GM18951 (cell line): ENCODE measurements around the gene TMEM132D.

ENCODE experiments used
- POLR2A ChIP-seq: IDR thresholded peaks from 4 replicates; pipeline ENCODE4 v1.6.1; 2011; ENCODE audit warnings: mild to moderate bottlenecking; ENCODE audit not compliant: insufficient read length, insufficient read depth; ENCODE audit errors: extremely low read depth
- in situ Hi-C: fragments of 300-500 bp; cut with MboI; formaldehyde crosslinking; loops from one replicate; pipeline ENCODE4 v1.12.0; 2022; ENCODE audit warnings: low sequenced_read_pairs, mixed read lengths, inconsistent platforms; ENCODE audit not compliant: unreplicated experiment

The TMEM132D gene

DNA sequence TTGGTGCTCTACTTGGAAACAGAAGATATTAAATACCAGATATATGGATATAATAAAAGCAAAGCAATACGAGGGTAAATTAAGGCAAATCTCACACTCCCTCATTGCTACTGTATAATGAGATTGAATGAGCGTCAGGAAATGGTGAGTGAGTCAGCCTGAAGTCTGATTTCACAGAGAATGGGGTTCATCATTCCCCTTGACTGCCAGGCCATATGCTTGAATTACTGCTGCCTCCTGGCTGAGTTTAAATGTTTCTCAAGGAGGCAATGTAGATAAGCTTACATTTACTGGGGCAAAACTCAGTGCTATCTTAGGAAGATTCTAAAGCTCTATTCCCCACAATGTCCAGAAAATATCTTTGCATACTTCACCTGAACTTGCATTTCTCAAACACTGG lies 380.2 kb downstream of the TMEM132D start:
- in situ Hi-C loops: no loop called here
- TF ChIP-seq POLR2A: no peak

DNA sequence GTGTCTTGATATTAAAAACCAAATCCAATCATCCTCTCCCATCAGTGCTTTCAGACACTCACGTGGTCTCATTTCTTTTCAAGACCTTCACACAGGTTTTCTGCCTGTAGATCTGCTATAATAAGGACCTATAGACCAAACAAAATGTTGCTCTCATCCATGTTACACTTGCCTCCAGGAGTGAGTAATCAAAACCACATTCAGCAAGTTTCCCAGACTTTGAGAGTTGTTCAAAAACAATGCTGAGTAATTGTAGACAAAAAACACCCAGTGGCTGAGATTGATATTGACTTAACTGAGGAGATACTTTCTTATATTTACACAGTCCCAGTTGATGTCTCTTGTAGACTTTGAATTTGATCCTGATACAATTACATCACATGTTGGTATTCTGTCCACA lies 383.1 kb downstream of the TMEM132D start:
- in situ Hi-C loops: no loop called here
- no peak for TF ChIP-seq POLR2A

DNA sequence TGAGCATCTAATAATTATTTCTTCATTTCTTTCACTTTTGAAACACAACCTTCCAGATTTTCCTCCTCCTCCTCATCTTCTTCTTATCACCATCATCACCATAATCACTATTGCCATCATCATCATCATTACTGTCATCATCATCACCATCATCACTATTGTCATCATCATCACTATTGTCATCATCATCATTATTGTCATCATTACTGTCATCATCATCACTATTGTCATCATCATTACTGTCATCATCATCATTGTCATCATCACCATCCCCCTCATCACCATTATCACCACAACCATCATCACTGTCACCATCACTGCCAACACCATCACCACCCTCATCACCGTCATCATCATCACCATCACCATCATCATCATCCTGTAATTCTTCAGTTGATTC lies 400.0 kb downstream of the TMEM132D start:
- in situ Hi-C loops: no loop called here
- TF ChIP-seq POLR2A: no peak

DNA sequence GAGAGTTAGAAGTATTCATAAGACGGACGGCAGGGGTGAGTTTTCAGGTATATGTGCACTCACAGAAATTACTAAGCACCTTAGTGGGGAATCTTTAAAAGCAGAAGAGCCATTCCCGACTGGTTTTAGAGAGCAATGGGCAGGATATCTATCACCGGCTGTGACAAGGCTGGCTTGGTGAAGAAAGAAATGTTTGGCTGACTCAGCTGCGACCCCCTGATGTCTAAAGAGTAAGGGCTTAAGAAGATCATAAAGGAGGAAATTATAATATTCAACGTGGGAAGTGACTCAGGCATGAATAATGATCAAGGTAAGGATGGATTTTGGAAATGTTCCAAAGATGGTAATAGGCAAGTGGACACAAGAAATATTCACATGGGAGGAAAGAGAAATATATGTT lies 407.6 kb downstream of the TMEM132D start:
- TF ChIP-seq POLR2A: no peak
- in situ Hi-C loops: no loop called here

DNA sequence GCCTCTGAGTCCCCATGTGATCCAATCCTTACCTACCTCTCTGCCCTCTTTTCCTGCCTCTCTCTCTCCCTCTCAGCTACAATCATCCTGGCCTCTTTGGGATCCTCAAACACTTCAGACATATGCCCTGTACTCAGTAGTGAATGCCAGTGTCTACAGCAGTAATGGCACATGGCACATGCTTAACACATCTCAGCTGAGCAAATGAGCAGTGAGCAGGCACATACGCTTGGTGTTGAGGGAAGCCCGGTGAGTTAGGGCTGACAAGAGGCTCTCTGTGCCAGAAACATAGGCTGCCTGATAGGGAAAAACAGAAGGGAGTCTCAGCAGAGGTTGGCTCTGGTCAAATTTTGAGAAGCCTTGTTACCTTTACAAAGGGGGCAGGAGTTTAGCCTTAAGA lies 409.1 kb downstream of the TMEM132D start:
- in situ Hi-C loops: no loop called here
- no peak for TF ChIP-seq POLR2A

DNA sequence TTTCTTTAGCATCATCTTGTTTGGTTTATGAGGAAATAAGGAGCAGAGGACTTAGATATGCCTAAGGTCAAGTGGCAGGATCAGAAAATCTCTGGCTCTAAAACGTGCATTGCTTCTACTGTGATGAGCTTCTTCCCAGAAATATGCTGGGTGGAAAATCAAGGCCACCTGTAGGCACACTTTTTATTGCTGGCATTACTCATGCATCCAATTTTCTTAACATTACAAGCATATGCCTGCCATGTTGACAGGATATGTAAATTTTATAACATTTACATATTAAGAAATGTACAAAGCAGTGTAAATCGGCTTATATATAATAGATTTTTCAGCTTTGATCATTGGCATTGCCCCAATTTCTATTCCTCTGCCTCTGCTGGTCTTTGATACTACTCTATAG lies 409.6 kb downstream of the TMEM132D start:
- in situ Hi-C loops: no loop called here
- TF ChIP-seq POLR2A: no peak

DNA sequence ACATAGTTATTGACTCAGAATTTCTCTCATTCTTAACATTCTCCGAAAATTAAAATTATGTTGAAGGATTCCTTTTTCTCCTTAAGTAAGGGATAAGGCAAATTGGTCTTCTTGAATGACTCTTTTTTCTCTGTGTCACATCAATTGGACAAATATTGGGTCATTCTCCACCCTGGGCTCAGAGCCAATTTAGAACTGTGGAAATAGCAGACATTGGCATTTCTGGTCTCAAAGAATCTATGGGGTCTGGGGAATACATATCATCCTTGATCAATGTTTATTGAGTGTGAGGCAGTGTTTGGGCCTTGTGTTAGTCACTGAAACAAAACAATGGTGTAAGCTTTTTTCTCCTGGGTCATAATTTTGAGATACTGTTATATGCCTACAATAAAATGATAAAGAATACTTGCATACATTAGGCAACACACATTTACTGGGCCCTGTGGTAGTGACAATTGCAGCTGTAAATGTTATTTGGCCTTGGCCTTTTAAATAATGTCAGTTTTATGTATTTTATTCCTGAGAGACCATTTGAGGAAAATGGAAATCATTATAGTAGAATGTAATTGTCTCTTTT lies 414.6 kb downstream of the TMEM132D start:
- in situ Hi-C loops: no loop called here
- TF ChIP-seq POLR2A: no peak

DNA sequence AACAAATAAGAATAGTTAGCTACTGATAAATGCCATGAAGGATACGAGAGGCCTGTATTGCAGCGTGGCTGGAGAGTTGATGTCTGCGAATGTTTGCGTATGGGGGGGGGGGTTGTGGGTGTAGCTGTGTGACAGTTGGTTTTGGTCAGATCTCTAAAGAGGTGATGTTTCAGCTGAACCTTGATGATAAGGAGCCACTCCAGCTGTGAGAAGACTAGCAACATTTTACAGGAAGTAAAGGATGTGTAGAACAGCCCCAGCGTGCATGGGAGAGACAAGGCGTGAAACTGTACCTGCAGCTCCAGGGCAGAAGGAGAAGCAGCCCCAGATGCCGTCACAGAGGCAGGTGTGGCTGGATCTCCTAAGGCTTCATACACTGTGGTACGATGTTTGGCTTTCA lies 416.9 kb downstream of the TMEM132D start:
- no peak for TF ChIP-seq POLR2A
- in situ Hi-C loops: no loop called here

DNA sequence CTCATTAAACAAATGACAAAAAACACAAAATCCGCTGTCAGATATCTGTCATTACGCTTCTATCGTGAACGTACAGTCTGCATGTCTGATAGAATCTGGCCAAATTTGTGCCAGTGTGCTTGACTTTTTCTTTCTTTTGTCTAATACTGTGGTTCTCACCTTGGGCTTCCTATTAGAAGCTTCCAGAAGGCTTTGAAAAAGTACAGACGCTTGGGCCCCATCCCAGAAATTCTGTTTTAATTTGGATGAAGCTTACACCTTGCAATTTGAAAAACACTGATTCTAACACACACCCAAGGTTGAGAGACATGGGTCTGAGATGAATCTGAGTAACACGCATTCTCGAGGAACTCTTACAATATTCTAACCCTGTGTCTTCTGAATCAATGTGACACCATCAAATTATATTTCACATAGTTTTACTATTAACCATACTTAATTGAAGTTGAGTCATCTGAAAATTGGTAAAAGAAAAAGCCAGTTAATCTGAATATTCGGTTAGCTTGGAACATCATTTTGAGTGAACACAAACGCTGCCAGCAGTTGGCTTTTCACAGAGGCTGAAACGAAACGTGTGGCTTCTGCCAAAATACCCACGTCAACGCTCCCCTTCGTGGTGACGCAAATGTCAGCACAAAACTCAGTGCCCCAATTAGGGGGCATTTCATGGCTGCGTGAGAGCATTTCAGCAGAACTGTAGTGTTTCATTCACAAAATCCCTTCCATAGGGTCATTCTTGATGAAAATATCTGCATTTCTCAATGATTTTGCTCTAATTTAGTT lies 420.5 kb downstream of the TMEM132D start:
- TF ChIP-seq POLR2A: no peak
- in situ Hi-C loops: no loop called here

GRCh38 chr12:129481921-129482320 lies 421.9 kb downstream of the TMEM132D start:
- TF ChIP-seq POLR2A: no peak
- in situ Hi-C loops: no loop called here

GRCh38 chr12:129470196-129470595 lies 433.6 kb downstream of the TMEM132D start:
- in situ Hi-C loops: no loop called here
- no peak for TF ChIP-seq POLR2A

DNA sequence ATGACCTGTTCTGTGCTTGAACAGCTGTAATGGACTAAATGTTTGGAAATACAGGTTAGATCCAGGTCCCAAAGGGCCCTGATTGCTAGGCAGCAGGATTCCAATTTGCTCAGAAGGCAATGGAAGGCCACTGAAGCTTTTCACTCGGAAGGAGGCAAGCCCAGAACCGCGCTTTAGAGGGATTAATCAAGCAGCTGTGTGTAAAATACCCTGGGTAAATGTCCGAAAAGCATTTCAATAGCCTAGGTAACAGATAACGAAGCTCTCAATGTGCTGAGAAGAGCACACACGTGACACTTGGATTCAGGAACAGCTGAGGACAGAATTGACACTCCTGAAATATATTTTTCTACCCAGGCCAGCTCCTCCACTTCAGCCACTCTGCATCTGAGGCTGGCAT lies 436.1 kb downstream of the TMEM132D start:
- in situ Hi-C loops: no loop called here
- no peak for TF ChIP-seq POLR2A

GRCh38 chr12:129467289-129467688 lies 436.5 kb downstream of the TMEM132D start:
- TF ChIP-seq POLR2A: no peak
- in situ Hi-C loops: no loop called here

DNA sequence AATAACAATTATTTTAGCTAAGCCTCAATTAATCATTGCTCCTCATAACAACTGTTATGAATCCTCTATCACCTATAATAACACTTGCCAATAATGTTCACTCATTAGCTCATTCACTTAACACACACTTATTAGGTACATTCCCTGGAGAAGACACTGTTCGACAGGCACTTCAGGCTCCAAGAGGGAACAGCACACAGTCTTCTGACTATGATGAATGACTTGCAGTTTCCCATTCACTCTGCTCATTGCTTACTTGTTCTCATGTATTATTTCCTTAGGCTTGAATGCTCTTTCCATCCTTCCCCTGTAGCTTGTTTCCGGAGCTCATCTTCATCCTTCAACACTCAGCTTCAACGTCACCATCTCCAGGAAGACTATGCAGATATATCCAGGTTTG lies 437.3 kb downstream of the TMEM132D start:
- in situ Hi-C loops: no loop called here
- TF ChIP-seq POLR2A: no peak
